ENCODE data around the gene TSSK6.

DNA sequence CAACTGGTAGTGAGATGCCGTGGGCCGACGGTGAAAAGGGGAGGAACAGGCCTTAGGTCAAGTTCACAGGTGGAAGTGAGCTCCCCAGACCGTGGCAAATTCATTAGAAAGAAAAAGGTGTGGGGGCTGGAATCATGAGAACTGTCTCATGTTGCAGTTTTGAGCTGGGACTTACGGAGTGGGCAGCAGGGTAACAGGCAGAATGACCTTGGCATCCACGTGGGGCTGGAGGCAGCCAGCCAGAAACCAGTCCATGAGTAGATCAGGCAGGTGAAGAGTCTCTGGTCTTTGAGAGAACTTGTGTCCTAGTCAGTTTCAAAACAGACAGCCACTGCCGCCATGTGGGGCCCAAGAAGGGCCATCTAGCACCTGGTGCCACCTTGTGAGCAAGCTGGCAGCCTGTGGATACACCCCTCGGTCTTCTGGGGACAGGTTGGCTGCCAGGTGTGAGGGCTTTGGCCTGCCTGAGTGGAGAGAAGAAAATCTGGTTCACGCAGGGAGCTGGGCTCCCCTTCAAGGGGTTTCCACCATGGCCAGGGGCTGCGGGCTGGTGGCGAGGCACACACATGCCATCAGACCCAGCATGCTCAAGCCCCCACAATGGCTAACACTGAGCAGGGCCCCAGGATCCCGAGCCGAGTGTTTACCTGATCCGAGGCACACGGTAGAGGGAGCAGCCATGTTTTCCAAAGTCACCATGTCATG lies 23.9 kb downstream of the TSSK6 start:
- TF ChIP-seq EZH2phosphoT487 (IDR thresholded peaks at IDR 0.05; ENCODE audit: insufficient read depth, low read depth) (no peak), EZH2 (IDR thresholded peaks at IDR 0.05; ENCODE audit: insufficient read depth, poor library complexity, severe bottlenecking) (no peak)

All from GM23248 (cell line).